VCaP (cell line): Measurements from ENCODE around the gene TOMM6.

Experiments used
- H3K27ac ChIP-seq: fragments of 450-650 bp; 2 replicates; pipeline ENCODE4 v1.5.1; 2017
- CTCF ChIP-seq: fragments of 450-650 bp; conservative IDR thresholded peaks from 2 replicates; pipeline ENCODE4 v1.5.1; 2017; ENCODE audit warnings: mild to moderate bottlenecking, moderate library complexity

TOMM6 gene

DNA sequence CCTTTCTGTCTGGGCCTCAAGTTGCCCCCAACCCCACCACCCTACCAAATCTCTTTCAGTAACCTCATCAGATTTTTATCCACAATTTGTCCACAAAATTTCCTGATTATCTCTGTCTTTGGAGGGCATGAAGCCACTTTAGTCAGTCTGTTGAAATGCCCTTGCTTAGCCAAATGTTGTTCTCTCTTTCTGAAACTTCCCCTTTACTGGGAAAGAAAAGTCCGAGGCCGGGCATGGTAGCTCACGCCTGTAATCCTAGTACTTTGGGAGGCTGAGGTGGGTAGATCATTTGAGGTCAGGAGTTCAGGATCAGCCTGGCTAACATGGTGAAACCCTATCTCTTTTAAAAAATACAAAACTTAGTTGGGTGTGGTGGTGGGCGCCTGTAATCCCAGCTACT, 33.8 kb downstream of the TOMM6 start:
- no peak for TF ChIP-seq CTCF
- no peak overlapping the region for H3K27ac ChIP-seq

GRCh38 chr6:41822021-41822420, 34.5 kb downstream of the TOMM6 start:
- no peak overlapping the region for H3K27ac ChIP-seq
- no peak for TF ChIP-seq CTCF

- peak overlapping the region; percentile 75; the same call in 1 of the 2 replicates for H3K27ac ChIP-seq
- TF ChIP-seq CTCF, result no peak
These were observed 35.7 kb downstream of the TOMM6 start for GRCh38 chr6:41823178-41823577.

GRCh38 chr6:41824571-41825569, 37.4 kb downstream of the TOMM6 start:
- no peak for TF ChIP-seq CTCF
- H3K27ac ChIP-seq, result peak overlapping the region; percentile 75

DNA sequence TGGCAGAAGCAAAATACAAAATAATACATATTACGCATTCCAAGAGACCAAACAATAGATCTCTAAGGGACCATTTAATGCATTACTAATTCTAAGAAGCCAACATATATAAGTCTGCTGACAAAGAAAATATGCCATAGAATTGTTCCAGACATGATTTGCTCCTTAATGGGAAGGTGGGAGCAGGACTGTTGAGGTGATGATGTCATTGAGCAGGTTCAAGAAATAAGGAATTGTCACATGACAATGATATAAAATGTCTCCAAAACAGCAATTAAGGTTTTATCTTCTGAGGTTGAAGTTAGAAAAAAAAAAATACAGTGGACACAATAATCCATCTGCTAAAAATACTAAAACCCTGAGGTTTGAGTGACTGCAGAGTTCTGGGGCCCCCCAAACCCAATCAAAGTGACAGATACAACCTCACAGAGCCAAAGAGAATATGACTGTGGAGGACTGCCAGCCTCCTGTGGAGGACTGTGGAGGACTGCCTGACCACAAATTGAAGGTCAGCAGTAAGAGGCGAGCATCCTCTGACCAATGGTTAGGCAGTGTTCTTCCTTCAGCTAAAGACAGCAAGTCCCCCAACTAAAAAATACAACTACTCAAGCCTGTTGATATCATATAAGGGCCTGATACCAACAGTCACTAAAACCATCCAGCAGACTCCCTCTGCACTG, 39.0 kb downstream of the TOMM6 start:
- TF ChIP-seq CTCF, result no peak
- no peak overlapping the region for H3K27ac ChIP-seq

DNA sequence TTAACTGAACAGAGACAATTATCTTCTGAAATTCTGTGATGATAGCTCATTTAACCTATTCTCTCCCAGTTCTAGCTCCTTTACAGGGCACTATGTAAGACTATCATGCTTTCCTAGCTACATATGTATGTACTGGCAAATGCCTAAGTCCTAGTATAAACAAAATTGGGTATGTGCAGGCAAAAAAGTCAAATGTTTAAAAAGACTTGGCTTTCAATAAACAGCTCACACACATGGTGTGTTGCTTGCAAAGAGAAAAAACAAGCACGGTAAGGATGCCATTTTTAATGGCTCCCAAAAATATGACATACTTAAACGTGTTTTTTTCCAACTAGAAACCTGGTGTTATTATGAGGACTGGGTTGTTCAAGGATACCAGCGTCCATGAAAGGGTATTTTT, 44.8 kb downstream of the TOMM6 start:
- TF ChIP-seq CTCF, result no peak
- H3K27ac ChIP-seq, result no peak overlapping the region

DNA sequence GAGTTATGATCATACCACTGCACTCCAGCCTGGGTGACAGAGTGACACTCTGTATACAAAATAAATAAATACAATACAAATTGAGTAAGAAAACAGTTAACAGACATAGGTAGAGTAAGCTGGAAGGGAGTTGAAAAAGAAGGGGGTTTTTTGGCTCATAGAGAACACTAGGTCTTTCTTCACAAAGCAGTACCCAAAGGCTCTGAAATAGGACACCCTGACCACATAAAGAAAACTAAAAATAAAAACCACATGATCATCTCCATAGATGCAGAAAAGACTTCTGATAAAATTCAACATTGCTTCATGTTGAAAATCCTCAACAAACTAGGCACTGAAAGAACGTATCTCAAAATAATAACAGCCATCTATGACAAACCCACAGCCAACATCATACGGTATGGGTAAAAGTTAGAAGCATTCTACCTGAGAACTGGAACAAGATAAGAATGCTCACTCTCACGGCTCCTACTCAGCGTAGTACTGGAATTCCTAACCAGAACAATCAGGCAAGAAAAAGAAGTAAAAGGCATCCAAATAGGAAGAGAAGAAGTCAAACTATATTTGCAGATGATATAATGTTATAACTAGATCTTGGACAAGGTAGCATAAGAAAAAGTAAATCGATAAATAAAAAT, 48.6 kb downstream of the TOMM6 start:
- no peak for TF ChIP-seq CTCF
- no peak overlapping the region for H3K27ac ChIP-seq
